HG02642 (cell line): ENCODE data around the gene SPATA31D3.
"Not testable (repeated sequence)": the region's sequence is repeated elsewhere in the genome, so short reads cannot be mapped to it uniquely, and the experiment has no call there.

Source experiments
- ATAC-seq: cut with Tn5 transposase; IDR thresholded peaks from one replicate; pipeline ENCODE4 v1.9.1; 2021; ENCODE audit warnings: mild to moderate bottlenecking; ENCODE audit not compliant: unreplicated experiment, poor library complexity

Gene SPATA31D3

DNA sequence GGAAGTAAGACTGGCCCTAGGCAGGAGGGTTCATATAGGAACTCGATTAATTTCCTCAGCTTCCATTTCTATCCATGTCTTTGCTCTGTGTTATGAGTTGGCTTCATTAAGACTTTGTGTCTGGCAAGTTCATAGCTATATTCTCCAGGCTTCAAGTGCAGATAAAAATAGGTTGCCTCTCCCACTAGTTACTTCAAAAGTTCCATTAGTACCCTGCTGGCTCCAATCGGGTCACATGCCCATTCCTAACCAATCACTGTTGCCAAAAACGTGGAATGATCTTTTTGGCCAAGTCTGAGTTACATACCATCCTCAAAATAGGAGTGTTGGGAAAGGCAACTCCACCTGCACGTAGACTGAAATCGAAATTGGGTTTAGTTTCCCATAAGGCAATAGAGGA lies 31.5 kb downstream of the SPATA31D3 start:
- no peak for ATAC-seq

- no peak for ATAC-seq
Measured at GRCh38 chr9:81976351-81976750, 33.1 kb downstream of the SPATA31D3 start.

GRCh38 chr9:81979196-81979595 lies 35.9 kb downstream of the SPATA31D3 start:
- no peak for ATAC-seq

GRCh38 chr9:81980568-81980967 lies 37.3 kb downstream of the SPATA31D3 start:
- ATAC-seq: no peak

DNA sequence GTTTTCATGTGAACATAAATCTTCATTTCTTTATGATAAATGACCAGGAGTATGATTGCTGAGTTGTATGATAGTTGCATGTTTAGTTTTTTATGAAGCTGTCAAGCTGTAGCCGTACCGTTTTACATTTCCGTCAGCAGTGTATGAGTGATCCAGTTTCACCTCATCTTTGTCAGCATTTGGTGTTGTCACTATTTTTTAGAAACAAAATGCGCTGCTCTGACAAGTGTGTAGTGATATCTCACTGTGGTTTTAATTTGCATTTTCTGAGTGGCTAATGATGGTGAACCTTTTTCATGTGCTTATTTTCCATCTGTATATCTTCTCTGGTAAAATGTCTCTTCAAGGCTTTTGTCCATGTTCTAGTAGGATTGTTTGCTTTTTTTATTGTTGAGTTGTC lies 38.6 kb downstream of the SPATA31D3 start:
- no peak for ATAC-seq

DNA sequence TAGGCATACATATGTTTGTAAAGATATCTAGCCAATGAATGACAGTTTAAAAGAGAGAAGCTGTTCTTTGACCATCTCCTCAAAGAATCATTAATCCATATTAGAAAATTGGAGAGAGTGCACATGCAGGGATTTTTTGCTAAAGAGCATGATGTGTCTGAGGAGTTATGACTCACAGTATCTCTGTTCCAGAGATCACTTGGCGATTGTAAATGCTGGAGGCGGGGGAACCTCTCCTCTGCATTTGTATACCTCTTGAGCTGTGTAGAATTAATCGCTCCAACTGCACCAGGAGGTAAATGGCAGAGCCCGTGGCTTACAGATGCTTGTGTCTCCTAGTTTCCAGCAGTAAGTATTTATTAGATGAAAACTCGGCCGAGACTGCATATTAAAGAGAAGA lies 41.6 kb downstream of the SPATA31D3 start:
- ATAC-seq: no peak

DNA sequence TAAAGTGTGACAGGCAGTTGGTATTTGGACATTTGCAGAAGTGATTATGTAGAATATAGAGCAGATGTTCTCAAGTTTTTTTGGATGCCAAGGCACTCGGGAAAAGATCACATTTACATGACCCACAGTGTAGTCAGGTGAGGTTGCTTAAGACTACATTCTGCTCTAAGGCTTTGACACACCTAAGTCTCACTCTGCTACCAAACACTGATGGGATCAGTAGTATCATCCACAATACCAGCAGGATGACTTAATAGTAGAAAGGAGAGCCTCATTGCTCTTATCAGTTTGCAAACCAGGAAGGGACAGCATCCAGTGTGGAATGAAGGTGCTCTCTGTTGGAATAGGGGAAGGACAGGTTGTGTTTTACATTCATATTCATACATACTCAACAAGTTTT lies 42.8 kb downstream of the SPATA31D3 start:
- ATAC-seq: no peak

GRCh38 chr9:81988472-81988871 lies 45.2 kb downstream of the SPATA31D3 start, which contains the start of gene SPATA31D1:
SPATA31D1 (plus strand) TSS chr9:81988772; CDS start chr9:81988819, 47 bp downstream.
- ATAC-seq: not testable (repeated sequence)

DNA sequence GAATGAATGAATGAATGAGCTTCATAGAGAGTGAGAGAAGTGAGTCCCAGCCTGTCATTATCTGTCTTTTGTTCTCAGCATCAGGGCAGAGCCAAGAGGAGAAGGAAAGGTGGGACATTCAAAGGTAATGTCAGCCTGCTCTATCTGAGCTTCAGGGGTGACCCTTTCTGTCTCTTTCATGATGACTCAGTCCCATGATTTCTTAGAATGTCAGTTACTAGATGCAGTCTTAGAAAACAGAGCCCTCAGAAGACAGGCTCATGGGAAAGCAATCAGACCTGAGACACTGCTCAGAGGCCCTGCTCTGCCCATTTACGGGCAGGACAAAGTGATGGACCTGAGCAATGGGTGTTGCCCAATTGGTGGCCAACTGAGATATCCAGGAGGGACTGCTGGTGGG lies 46.4 kb downstream of the SPATA31D3 start:
- ATAC-seq: no peak

DNA sequence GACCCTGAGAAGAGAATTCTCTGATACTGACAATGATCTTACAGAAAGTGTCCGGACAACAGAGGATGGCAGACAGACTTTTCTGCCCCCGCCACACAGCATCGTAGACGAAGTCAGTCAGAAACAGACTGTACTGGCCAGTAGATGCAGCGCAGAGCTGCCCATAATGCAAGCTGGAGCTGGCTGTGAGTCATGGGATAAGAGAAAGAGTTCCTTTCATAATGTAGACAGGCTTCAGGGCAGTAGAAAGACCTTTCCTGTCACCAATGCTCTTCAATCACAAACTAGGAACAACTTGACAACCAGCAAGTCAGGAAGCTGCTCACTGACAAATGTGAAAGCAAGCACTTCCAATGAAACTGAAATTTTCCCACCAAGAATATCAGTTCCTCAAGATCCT lies 50.4 kb downstream of the SPATA31D3 start:
- ATAC-seq: no peak
